HG02852 (cell line): ENCODE results near the gene SMCO4.

Experiments used
- ATAC-seq: cut with Tn5 transposase; IDR thresholded peaks from one replicate; pipeline ENCODE4 v1.9.1; 2021; ENCODE audit warnings: mild to moderate bottlenecking, moderate library complexity; ENCODE audit not compliant: unreplicated experiment

SMCO4 gene

DNA sequence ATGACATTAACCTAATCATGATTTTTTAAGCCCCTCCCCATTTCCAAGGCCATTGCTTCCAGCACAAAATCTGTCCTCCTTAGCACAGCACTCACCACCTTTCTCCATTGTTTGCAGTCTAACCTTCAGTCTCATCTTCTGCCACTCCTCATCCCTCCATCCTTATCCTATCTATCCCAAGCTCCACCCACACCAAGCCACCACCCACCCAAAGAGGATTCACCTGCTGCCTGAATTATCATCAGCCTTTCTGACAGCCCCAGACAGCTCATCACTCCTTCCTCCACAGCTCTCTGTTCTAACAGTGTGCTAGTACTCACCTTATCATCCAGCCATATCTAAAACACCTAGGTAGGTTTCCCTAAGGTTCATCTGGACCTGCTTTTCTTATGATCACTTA, 20.7 kb upstream of the SMCO4 start:
- no peak for ATAC-seq

DNA sequence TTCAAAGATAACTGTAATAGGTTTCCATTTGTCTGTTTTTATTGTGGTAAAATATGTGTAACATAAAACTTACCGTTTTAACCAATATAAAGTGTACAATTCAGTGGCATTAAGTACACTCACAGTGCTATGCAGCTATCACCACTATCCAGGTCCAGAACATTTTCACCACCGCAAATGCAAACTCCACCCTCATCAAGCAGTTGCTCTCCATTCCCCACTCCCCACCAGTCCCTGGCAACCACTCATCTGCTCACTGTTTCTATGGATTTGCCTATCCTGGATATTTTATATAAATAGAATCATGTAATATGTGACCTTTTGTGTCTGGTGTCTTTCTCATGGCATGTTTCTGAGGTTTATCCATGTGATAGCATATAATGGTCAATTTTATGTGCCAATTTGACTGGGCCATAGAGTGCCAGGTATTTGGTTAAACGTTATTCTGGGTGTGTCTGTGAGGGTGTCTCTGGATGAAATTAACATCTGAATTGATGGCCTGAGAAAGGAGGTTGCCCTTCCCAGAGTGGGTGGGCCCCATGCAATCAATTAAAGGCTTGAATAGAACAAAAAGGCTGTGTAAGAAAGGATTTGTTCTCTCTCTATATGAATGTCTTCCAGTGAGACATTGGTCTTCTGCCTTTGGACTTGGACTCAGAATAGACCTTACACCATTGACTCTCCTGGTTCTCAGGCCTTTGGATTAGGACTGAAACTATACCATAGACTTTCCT, 17.2 kb upstream of the SMCO4 start:
- ATAC-seq = no peak

DNA sequence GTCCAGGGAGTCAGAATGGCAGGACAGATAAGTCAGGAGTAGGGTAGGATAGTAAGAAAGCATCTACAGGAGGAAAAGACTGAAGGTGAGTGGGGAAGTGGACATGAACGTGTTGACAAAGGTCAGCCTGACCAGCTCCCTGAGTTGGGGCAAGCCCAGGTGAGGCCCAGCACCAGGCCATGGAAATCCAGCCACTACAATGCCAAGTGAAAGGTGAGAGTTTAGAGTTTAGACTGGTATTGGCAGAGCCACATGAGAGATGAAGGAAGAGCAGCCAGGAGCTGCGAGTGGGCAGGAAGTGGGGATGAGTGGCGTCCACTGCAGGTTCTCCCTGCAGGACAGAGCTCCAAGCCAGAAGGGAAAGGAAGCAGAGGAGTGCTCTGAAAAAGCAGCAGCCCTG, 16.5 kb upstream of the SMCO4 start:
- ATAC-seq = no peak

DNA sequence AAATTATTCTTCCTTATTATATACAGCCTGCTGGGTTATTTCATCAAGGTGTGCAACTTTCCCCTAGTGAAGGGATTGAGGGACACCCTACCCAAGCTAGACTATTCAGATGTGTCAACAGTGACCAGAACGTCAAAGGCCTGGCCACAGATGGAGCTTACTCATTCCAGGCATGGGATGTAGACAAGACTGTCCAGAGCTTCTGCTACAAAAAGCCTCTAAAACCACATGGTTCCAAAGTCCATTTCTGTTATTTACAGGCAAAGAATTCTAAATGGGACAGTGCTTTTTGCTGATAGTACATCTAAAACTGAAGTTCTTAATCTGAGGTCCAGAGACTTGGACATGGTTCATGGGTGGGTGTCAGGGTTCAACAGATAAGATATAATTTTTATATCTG, 9.7 kb upstream of the SMCO4 start:
- ATAC-seq = no peak

DNA sequence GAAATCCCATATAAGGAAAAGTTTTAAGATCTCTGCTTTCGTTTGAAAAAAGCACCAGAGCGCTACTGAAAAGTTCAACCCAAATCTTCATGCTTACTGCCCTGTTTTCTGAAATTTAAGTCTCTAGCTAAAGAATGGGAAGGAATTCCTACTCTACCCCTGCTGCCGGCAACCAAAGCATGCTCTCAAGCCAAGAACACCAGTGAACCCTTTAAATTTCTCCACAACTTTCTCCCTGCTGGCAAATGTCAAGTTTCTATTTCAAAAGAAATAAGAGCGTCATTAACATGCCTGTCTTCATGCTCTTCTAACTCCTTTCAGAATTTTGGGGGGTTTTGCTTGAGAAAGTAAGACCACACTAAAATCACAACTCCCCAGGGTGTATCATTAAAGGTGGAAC, 6.8 kb upstream of the SMCO4 start:
- no peak for ATAC-seq

DNA sequence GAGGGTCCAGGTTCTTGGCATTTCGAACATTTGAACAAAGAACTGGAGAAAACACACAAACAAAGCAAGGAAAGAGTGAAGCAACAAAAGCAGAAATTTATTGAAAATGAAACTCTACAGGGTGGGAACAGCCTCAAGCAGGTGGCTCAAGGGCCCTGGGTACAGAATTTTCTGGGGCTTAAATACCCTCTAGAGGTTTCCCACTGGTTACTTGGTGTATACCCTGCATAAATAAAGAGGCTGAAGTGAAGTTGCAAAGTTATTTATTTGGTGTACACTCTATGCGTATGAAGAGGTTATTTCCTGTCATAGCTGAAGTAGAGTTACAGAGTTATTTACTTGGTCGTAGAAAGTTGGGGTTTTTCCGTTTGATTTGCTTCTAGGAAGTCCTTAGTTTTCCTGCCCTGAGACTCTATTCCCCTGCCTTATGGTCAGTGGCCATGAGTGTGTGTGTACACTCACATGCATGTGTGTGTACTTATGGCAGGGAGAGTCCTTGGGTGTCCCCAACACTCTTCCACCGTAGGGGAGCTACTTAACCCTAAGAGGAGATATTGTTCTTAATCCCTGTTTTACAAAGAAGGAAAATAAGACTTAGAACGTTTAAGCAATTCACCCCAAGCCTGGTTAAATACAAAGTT, 5.6 kb upstream of the SMCO4 start:
- ATAC-seq = no peak

DNA sequence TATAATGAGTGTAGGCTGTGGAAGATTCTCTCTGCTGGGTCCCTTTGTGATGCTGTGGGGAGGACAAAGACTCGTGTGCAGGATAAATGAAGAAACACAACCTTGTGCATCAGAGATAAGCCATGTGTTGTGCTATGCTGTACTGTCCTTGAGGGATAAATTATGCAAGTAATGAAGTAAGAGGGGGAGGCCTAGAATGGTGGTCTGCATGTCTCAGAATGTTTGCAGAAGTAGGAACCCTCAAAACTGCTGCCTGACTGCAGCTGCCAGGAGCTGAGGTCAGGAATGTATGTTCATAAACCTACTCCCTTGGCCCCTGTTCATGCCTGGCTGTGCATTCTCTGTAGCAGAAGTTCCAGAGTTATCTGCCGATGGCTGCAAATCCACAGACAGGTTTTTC, 4.6 kb upstream of the SMCO4 start:
- no peak for ATAC-seq

DNA sequence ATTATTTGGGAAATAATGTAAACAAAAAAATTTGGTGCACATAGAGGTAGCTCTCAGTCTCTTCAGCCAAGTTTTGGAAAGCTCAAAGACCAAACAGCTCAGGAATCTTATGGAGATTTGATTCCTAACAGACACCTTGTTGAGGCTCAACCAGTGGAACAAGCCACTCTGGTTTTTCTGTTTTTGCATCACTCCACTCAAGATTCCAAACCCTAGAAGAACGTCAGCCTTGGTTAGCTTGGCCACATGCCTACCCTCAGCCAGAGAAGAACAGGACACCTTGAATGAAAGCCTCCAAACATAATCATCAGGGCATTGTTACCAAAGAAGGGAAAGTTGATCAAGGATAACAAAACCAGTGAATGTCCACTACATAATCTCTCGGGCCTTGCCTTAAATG, 3.8 kb upstream of the SMCO4 start:
- no peak for ATAC-seq

DNA sequence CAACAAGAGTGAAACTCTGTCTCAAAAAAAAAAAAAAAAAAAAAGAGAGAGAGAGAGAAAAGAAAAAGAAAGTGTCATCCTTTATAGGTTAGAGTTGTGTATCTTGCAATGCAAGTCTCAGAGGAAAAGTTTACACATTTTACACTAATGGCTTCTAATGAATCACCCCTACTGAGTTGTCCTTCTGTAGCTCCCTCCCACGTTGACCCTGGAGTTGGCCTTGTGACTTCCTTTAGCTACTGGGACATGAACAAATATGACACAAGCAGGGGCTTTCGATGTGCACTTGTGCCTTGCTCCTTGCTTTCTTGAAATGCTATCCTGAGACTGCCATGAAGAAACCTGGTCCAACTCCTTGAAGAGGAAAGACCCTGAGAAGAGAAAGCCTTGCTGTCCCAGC, 2.4 kb upstream of the SMCO4 start:
- ATAC-seq = no peak

DNA sequence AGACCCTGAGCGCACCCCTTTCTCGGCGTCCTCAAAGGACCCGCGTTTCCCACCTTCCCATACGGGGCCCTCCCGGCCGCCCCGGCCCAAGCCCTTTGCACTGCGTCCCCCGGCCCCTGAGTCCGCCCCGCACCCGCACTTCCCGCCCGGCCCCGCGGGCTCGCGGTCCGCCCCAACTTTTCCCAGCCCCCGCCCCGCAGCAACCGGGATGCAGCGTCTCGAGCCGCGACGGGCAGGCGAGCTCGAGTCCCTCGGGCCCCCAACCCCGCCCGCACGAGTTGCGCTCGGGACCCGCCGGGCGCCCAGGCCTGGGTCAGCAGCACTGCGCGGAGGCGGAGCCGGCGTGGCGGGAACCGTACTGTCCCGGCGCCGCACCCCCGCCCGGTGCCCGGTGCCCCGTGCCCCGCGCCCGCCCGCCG, 371 bp downstream of the SMCO4 start:
- ATAC-seq = peak; percentile 38

DNA sequence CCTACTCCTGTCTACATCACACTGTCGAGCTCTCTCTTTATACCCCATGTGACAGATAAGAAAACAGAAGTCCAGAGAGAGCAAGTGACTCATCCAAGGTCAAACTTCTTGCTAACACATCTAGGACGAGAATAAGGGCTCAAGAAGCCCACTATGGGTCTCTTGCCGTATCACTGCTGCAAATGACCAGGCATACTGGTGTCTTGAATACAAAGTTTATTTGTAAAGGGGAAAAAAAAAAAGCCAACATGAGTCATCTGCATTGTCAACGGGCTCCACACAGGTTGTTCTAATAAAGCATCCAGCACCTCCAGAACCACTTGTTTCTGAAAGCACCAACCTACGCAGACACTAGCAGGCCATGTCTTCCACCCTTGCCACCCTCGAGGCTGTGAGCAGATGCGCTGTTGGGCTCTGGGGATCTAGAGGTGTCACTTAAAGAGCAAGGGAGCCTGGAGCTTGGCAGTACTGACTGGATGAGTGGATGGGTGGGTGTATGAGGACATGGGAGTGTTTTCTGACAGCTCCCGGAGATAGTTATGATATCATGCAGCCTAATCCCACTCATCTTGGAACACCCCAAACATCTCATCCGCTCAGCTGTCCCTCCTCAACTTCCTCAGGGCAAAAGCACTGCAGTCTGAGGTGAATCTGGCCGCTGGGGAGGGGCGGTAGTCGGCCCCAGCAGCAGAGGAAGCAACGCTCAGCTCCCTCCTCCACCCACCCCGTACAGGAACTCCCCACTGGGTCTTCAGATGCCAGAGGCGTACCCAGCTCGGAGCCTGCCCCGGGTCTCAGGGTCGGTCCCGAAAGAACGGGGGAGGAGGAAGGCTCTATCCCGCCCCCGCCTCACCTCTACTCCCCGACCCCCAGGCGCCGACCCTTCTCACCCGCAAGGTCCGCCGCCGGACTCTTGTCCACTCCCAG, 1.0 kb downstream of the SMCO4 start:
- peak; percentile 54 for ATAC-seq

DNA sequence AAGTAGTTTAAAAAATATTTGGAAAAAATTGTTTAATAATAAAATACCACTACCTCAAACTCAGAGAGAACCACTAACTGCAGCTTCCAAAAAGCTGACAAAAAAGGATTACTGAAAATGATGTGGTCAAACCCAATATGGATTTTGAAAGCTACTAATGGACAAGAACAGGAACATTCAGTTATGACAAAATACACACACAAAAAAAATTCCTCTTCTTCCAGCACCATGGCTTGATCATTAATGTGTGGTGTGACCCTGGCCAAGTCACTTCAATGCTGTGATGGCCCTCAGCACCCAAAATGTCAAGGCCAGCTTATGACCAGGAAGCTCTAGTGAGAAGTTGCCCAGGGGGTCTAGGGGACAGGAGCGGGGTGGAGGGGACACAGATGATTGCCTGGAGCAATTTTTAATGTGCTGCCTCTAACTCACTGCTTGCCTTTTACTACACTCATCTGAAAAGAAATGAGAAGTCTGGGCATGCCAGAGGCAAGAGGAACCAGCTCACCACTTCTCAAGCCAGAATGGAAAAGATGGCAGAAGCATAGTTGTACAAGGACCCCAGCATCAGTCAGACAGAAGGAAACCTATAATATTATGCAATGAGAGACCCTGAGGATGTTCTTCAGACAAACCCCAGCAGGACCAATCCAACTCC, 2.2 kb downstream of the SMCO4 start:
- ATAC-seq = no peak

DNA sequence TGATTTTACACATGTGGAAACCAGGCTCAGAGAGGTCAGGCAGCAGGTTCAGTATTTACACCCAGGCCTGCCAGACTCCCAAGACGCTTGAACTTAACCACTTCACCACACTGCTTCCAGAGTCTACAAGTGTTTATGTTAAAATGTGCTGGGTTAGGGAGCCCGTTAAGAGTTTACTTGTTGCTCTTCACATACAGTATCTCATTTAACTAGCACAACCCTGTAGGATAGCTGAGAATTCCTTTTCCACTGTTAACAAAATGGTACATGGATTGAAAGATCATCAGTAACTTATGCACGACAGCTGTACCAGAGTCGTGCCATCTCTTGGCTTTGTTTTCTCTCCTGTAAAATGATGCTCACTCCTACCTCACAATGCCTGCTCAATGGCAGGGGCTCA, 2.9 kb downstream of the SMCO4 start:
- ATAC-seq = no peak

DNA sequence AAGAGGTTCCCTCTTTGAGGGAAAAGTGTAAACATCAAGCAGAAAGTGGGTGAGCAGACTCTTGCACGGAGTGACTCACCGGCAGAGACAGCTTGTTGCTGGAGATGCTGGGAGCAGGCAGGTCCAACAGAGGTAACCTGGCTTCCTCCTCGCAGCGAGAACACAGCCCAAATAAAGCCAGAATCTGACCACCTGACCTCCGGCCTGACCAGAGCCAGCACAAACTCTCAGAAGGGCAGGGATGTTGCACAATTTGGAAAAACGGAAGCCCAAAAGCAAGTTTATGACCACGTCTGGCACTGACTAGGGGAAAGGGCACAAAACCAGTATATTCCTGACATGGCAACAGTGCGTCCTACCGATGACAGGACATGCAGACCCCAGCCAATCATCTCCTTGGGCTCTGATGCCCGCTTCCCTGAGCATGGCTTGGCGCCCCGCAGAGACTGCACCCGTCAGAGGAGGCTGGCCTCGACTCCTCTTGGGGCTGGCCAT, 5.4 kb downstream of the SMCO4 start:
- no peak for ATAC-seq

DNA sequence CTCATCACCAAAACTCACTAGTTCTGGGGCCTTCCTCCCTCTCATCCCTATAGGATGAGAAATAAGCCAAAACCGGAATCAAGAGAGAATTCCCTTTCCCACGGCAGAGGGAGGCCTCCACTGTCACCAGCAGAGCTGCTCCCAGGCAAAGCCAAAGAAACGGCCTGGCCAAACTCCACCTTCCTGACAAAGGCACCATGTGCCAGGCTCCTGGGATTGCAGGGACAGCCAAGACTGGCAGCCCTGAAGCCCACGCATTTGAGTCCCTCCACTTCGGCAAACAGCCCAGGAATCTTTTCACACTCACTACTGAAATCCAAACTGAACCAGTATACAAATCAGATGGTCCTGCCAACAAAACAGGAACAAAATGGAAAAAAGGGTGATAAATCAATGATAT, 6.1 kb downstream of the SMCO4 start:
- ATAC-seq = no peak

DNA sequence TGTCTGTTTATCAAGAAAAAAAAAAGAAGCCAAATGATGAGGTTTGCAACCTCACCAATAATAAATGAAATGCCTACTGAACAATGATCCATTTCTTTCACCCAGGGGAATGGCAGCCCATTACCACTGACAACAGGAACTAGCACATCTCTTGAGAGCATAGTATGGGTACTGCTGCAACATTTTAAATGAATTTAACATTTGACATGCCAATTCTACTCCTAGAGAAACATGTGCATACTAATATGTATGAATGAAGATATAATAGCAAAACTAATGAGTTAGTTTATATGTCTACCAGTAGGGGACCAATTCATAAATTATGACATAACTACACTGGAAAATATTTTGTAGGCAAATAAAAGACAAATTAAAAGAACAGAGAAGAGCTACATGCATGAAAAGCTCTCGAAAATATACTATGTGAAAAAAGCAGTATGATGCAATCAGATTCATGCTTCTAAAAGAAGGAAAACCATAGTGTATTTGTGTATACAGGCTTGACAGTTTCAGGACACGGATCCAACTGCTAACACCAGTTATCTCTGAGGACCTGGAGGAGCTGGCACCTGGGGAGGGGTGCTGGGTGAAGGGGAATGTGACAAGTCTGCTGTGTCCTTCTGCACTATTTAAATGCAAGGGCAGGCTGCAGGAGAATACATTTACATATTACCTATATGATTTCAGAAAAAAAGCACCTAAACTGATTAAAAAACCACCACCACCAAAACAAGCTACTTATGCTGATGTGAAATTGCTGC, 6.9 kb downstream of the SMCO4 start:
- ATAC-seq = no peak

DNA sequence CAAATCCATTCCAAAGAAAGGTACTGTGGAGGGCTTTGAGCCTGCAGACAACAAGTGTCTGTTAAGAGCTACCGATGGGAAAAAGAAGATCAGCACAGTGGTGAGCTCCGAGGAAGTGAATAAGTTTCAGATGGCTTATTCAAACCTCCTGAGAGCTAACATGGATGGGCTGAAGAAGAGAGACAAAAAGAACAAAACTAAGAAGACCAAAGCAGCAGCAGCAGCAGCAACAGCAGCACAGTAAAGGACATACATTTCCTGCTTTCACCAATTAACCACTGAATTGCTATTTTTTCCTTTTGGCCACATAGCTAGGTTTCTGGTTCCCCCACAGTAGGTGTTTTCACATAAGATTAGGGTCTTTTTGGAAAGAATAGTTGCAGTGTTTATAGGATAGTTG, 7.6 kb downstream of the SMCO4 start:
- peak; percentile 58 for ATAC-seq

DNA sequence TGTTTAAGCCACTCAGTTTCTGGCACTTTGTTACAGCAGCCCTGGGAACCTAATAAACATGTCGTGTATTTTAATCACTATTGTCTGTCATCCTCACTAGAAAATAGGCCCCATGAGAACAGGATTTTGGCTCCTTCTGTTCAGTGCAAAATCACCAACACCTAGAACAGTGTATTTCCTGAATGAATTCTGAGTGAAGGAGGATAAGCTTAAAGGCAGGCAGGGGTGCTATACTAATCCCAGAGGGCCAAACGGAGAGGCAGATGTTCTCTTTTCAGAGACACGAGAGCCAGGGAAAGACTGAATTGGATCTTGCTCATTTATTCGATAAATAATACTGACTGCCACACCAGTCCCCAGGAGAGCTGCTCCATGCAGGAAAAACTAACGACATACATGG, 10.4 kb downstream of the SMCO4 start:
- no peak for ATAC-seq

DNA sequence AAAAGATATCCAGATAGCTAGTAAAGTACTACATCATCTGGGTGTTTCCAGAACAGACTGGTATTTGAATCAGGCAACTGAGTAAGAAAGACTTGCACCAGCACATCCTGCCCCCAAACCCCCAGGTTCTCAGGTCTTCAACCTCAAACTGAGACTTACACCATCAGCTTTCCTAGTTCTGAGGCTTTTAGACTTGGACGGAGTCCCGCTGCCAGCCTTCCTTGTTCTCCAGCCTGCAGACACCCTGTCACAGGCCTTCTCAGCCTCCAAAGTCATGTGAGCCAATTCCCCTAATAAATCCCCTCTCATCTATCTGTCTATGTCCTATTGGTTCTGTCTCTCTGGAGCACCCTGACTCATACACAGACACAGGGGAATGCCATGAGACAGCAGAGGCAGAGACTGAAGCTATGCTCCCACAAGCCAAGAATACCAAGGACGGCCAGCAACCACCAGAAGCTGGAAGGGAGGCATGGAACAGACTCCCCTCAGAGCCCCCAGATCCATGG, 10.9 kb downstream of the SMCO4 start:
- peak; percentile 31 for ATAC-seq

DNA sequence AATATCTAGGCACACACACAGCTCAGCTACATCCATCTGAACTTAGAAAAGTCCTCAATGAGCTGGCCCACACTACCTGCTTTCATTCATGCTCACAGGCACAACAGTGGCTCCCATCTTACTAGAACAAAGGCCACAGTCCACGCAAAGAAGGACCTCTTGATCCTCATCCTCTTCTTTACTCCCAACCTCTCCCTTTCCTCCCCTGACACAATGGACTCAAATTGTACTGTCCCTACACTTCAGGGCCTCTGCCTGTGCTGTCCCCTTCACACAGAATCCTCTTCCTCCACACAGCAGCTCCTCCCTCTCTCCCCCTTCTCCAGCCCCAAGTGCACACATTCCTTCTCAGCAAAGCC, 12.7 kb downstream of the SMCO4 start:
- ATAC-seq = no peak
